Urothelium cell line (cell line): Measurements from ENCODE around the gene DISP2.

ENCODE experiments used
- DNase-seq: peaks from one replicate; pipeline ENCODE4 v3.0.0; 2011; ENCODE audit warnings: low spot score, mixed read lengths
- FAIRE-seq: peaks from 2 replicates; lab custom pipeline; 2011; peaks lifted over from hg19 to GRCh38; lab: Jason Lieb, UNC

The DISP2 gene

DNA sequence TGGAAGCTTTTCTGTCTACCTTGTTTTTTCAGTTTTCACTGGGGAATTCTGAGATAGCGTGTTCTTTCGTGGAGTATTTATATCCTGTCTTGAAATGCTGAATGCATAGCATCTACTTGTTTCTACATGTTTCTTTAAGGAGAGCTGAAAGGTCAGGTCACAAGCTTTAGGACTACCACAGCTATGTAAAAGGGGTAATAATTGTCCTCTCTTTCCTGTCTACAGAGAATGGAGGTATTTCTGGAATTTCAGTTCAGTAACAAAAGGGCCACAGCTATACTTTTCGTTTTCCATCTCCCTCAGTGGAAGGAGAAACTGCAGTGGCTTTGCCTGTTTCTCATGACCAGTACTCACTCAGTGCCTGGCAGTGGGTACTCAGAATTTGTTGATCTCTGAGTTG lies 29.8 kb upstream of the DISP2 start:
- no peak for FAIRE-seq
- DNase-seq: no peak

DNA sequence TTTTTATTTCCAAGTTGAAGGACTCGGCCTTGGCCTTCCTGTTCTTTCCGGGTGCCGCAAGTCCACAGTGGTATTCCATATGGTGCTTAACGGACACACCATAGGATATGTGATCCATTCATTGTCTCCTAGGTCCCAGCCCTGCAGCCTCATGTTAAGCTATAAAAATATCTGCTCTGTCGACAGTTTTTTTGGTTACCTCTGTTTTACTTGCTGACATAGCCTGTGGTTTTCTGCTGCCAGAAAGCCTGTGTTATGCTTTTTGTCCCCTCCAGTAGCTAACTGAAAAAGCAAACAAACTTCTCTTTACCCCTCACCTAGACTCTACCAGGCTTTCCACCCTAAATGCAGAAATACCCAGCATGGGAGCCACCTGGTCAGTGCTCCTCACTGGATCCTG lies 29.3 kb upstream of the DISP2 start:
- no peak for FAIRE-seq
- no peak for DNase-seq

- DNase-seq: no peak
- no peak for FAIRE-seq
Observed at GRCh38 chr15:40329804-40330203, 28.2 kb upstream of the DISP2 start.

DNA sequence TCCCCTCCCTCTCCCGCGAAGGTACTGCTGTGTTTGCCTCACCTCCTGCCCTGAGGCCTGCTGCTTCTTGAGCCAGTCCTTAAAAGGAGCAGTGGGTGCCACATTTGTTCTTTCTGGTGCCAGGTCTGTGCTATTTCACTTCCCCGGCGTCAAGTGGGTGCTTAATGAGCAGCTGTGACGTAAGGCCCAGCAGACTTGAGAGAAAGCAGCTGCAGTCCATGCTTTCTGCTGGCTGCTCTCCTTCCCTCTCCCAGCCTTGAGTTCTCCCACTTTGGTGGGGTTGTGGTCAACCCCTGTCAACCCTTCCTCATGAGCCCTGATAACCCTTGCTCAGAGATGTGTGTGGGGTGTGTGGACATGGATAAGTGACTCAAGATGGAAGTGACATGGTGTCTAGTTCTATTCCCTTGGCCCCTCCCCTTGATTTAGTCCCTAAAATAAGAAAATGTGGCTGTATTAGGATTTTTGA lies 27.6 kb upstream of the DISP2 start:
- FAIRE-seq: no peak
- DNase-seq: no peak

DNA sequence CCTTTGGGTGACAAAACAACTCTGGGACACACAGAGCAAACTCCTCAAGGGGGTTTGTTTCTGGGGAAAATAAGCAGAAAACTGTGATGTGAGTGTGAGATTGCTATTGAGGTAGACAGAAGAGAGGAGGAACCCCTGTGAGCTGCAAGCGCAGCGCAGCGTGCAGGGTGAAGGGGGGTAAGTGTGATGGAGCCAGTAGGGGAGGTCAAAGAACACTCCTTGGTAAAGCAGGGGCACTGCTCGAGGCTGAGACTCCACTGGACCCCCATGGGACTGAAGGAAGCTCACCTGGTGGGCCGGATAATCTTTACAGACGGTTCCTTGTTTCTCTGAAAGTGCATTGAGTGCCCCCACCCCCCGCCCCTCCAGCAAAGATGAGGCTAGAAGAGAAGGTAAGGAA lies 27.0 kb upstream of the DISP2 start:
- no peak for FAIRE-seq
- no peak for DNase-seq

DNA sequence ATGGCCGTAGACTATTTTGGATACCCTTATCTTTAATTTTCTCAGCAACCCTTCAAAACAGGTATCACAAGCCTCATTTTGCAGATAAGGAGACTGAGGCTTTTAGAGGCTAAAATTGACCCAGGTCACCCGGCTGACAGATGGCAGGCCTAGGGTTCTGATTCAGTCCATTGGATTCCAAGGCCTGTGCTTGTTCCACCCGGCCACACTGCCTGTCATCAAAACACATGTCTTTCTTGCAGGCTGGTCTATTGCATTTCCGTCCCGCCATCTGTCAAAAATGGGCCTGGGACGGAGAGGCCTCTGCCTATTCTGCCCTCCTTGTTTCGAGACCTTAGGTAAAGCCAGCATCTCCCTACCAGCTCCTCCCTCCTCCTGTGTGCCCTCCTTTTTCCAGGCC lies 26.4 kb upstream of the DISP2 start:
- no peak for FAIRE-seq
- no peak for DNase-seq

DNA sequence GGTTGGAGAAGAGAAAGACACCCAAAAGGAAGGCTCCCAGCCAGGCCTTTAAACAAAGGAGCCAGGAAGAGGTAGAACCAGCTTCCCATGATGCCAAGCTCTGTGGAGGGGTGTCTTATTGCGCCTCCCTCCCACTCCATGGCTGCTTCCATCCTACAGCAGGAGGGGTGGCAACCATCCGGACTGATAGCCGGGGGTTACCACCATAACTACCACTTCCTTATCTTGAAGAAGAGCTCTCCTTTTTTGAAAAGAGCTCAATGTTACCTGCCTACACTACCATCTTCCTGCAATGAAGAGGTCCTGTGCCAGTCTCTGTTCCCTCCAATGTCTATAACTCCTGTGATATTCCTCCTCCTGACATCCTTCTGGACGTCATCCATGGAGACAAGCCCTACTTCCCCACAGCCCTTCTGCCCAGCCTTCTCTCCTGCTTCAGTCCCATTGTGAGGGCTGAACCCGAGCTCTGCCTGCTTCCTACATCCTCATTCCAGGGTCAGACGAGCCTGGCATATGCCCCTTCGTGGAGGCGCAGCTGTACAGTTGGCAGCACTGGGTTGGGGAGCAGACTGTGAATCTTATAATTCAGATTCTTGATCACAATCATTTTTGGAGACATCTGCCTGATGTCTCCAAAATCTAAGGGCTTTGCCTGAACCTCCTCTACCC lies 25.8 kb upstream of the DISP2 start:
- no peak for FAIRE-seq
- DNase-seq: no peak

- FAIRE-seq: no peak
- no peak for DNase-seq
Observed at GRCh38 chr15:40333922-40334492, 24.0 kb upstream of the DISP2 start.

GRCh38 chr15:40334541-40334940 lies 23.5 kb upstream of the DISP2 start:
- no peak for FAIRE-seq

DNA sequence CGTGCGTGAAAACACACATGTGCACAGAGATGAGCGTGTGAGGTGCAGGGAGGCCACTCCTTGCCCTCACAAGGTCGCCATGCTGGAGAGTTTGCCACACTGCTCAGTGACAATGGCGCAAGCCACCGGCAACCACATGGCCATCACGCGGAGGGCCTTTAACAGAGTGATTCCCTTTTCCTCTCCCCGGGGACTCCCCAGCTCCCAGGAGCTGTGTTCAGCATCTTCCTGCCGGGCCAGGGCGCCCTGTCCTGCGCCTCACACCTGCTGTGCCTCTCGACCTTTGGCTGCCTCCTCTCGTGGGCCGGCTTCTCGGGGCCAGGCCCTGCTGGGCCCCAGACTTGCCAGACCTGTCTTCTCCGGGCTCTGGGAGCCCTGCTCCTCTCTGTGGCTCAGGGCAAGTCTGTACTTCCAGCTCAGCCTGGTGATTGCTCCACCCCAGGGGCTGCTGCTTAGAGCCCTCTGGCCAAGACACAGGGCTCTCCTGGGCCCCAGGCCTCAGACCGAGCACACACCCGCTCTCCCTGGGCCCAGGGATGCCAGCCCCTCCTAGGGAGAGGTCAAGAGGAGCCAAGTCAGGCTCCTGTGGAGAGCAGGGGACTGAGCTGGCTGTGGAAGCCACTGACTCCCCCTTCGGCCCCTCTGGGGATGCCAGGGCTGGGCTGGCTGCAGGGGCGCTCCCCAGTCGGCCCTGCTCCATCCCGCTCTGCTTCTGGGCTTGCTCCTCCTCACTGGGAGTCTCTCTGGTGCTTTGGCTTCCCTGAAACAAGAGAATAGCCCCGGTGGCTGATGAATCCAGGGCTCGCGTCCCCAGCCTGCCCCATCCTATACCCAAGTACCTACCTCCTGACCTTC lies 22.9 kb upstream of the DISP2 start:
- FAIRE-seq (no peak), DNase-seq (no peak)

More at GRCh38 chr15:40334541-40334940, 23.5 kb upstream of the DISP2 start:
- DNase-seq: no peak

GRCh38 chr15:40335938-40336743 lies 21.9 kb upstream of the DISP2 start:
- no peak for DNase-seq
- FAIRE-seq: no peak

GRCh38 chr15:40336744-40337122 lies 21.3 kb upstream of the DISP2 start:
- FAIRE-seq (no peak), DNase-seq (no peak)

- no peak for DNase-seq
- no peak for FAIRE-seq
Observed at GRCh38 chr15:40337597-40337996, 20.4 kb upstream of the DISP2 start.

GRCh38 chr15:40338041-40338657 lies 19.9 kb upstream of the DISP2 start:
- DNase-seq (peak; percentile 89), FAIRE-seq (peak; percentile 91)

DNA sequence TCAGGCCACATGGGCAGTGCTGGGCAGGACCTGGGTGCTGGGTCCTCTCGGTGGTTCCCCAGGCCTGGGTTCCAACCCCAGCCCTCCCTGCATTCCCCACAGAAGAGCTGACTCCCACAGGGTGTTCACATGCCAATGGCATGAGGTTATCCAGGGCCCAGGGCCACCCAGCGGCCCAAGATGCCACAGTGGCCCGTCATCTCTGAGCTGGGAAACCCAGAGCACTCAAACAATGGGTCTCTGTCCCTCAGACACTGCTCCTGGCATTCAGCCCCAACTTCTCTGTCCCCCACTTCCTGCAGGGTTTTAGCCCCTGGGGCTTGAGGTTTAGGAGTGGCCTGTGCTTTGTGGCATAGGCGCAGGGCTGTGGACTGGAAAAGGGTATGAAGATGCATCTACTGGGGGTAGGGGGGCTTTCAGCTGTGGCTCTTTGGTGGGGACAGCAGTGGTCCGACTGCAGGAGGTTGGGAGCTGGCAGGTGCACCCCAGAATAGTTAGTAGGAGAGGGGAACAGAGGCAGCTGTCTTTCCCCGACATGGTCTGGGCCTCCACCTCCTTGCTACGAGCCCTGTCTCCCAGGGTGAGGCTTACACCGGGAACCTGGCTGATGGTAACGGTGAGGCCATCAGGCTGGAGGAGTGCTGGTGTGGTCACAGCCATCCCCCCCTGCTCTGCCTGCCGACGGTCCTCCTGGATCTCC lies 18.9 kb upstream of the DISP2 start:
- DNase-seq: peak; percentile 94
- peak; percentile 87 for FAIRE-seq

DNA sequence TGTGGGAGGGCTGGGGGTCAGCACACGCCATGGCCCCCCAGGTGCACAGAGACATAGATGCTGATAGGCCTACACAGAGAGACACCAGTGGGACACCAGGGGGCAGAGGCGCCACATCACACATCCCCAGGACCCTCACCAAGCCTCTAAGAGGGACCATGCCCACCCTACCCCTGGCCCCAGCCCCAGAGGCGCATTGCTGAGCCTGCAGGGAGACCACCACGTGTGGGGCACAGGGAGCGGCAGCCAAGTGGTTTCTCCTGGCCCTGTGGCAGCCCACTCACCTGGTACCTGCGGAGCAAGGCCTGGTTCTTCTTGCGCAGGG lies 18.4 kb upstream of the DISP2 start:
- DNase-seq (no peak), FAIRE-seq (peak; percentile 9)

- FAIRE-seq: no peak
- DNase-seq: peak; percentile 40
Observed at GRCh38 chr15:40340038-40340739, 17.8 kb upstream of the DISP2 start.

DNA sequence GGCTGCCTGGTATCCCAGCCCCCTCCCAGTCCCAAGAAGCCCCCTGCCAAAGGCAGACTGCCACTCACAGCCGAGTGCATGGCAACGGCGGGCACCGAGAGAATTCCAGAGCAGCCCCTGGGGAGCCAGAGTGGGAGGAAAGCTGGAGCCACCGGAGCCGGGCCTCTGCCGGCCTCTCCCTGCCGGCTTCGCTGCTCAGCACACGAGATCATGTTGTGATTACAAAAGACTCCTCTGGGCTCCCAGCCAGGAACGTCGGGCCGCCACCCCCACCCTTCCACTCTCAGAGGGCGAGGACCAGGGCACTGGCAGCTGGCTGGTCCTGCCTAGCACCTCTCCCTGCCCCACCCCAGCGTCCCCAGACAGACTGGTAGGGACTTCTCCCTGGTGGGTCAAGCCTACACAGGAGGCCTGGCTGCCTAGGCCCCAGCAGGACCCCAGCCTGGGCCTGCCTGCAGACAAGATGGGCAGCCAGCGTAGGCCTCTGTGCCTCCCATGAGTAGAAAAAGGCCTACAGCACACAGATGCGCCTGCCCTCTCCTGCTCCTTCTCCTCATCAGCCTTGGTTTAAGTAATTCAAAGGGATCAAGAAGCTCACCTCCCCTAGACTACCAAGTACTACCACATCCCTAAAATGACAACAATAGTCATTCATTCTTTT lies 17.1 kb upstream of the DISP2 start, which contains the start of gene CCDC9B:
TSS of gene CCDC9B (minus strand) at position 200 of the 661 bp plus-strand sequence. CDS start at position 80, 120 bp downstream.
- peak; percentile 56 for FAIRE-seq
- DNase-seq: peak; percentile 87
